ENCODE measurements around the gene ALDH5A1.

The ALDH5A1 gene

DNA sequence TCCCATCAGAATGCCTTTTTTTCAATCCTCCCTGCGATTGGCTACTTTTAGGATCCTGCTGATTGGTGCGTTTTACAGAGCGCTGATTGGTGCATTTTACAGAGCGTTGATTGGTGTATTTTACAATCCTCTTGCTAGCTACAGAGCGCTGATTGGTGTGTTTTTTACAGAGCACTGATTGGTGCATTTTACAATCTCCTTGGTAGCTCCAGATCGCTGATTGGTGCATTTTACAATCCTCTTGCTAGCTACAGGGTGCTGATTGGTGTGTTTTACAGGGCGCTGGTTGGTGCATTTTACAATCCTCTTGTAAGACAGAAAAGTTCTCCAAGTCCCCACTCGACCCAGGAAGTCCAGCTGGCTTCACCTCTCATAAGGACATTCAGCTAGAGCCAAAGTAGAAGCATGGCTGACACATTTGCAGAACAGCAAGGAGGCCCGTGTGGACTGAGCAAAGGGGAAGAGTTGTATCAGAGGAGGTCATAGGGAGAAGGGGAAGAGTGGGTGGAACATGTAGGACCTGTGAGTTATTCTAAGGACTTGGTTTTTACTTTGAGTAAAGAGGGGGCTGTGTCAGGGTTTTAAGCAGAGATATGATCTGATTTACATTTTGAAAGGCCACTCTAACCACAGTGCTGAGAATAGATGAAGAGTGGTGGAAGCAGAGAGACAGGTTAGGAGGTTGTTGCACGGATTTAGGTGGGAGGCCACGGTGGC is 2.6 kb downstream of the ALDH5A1 start:
- Histone ChIP-seq H3K9me3 (ENCODE audit: insufficient read depth, low read length) (no peaks in the 10 kb centered on the region), H3K9ac (ENCODE audit: insufficient read length, low read depth) (no peak overlapping the region), H3K27me3 (ENCODE audit: insufficient read depth, insufficient read length) (peaks cover 22% of the 10 kb centered on the region), H3K4me3 (ENCODE audit: insufficient read length, low read depth) (no peak overlapping the region), H3K4me1 (ENCODE audit: insufficient read depth, insufficient read length) (no peaks in the 10 kb centered on the region), H3K36me3 (ENCODE audit: insufficient read depth, insufficient read length, low read length) (no peaks in the 10 kb centered on the region)
- TF ChIP-seq YY1 (IDR thresholded peaks at IDR 0.05; ENCODE audit: insufficient read depth, insufficient read length) (no peak), SUZ12 (IDR thresholded peaks at IDR 0.05; ENCODE audit: extremely low read depth, insufficient read depth, insufficient read length) (no peak), ZNF274 (IDR thresholded peaks at IDR 0.05; ENCODE audit: low read depth, low read length) (no peak)
- DNase-seq (ENCODE audit: low read depth, low spot score), result no peak

DNA sequence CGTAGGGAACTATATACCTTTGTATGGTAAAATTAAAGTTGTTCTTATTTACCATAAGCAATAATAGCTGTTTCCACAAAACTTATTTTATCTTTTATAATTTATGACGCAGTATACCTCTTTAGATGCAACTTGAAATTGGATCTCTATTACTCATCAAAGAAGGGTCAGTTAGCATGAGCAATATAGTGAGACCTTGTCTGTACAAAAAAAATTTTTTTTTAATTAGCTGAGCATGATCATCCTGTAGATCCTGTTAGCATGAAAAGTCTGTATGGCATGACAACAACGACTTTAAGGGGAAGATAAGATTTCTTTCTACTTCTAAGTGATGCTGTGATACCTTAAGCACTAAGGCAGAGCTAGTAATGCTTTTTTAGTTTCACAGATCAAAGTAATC is 5.9 kb downstream of the ALDH5A1 start:
- Histone ChIP-seq H3K36me3 (ENCODE audit: insufficient read depth, insufficient read length, low read length) (no peaks in the 10 kb centered on the region), H3K4me3 (ENCODE audit: insufficient read length, low read depth) (no peak overlapping the region), H3K27me3 (ENCODE audit: insufficient read depth, insufficient read length) (peaks cover 10% of the 10 kb centered on the region), H3K4me1 (ENCODE audit: insufficient read depth, insufficient read length) (no peaks in the 10 kb centered on the region), H3K9ac (ENCODE audit: insufficient read length, low read depth) (no peak overlapping the region), H3K9me3 (ENCODE audit: insufficient read depth, low read length) (no peaks in the 10 kb centered on the region)
- no peak for TF ChIP-seq ZNF274 (IDR thresholded peaks at IDR 0.05; ENCODE audit: low read depth, low read length)
- no peak for TF ChIP-seq YY1 (IDR thresholded peaks at IDR 0.05; ENCODE audit: insufficient read depth, insufficient read length)
- TF ChIP-seq SUZ12 (IDR thresholded peaks at IDR 0.05; ENCODE audit: extremely low read depth, insufficient read depth, insufficient read length), result no peak
- no peak for DNase-seq (ENCODE audit: low read depth, low spot score)

DNA sequence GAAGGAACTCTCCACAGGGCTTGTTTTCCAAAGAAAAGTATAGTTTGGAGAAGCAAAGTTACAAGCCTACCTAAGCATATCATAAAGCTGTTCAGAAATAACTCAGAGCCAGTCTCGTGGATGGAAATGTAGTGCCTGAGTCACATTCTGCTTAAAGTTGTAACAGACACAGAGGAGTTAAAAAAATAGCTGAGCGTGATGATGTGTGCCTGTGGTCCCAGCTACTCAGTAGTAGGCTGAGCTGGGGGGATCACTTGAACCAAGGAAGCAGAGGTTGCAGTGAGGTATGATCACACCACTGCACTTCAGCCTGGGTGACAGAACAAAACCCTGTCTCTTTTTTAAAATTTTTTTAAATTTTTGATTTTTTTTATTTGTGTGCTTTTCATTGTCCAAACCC is 6.6 kb downstream of the ALDH5A1 start:
- Histone ChIP-seq H3K4me1 (ENCODE audit: insufficient read depth, insufficient read length) (no peaks in the 10 kb centered on the region), H3K36me3 (ENCODE audit: insufficient read depth, insufficient read length, low read length) (no peaks in the 10 kb centered on the region), H3K9ac (ENCODE audit: insufficient read length, low read depth) (no peak overlapping the region), H3K4me3 (ENCODE audit: insufficient read length, low read depth) (no peak overlapping the region), H3K27me3 (ENCODE audit: insufficient read depth, insufficient read length) (peaks cover 5% of the 10 kb centered on the region), H3K9me3 (ENCODE audit: insufficient read depth, low read length) (no peaks in the 10 kb centered on the region)
- TF ChIP-seq SUZ12 (IDR thresholded peaks at IDR 0.05; ENCODE audit: extremely low read depth, insufficient read depth, insufficient read length) (no peak), ZNF274 (IDR thresholded peaks at IDR 0.05; ENCODE audit: low read depth, low read length) (no peak), YY1 (IDR thresholded peaks at IDR 0.05; ENCODE audit: insufficient read depth, insufficient read length) (no peak)
- DNase-seq (ENCODE audit: low read depth, low spot score), result no peak

DNA sequence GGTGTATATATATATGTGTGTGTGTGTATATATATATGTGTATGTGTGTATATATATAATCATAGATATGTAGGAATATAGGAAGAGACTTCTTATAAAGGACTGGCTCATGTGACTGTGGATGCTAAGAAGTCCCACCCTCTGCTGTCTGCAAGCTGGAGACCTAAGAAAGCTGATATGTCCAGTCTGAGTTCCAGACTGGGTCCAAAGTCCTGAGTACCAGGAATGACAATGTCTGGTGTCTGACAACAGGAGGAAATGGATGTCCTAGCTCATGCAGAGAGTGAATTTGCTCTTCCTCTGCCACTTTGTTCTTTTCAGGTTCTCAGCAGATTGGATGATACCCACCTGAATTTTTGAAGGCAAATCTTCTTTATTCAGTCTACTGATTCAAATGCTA is 7.1 kb downstream of the ALDH5A1 start:
- TF ChIP-seq SUZ12 (IDR thresholded peaks at IDR 0.05; ENCODE audit: extremely low read depth, insufficient read depth, insufficient read length), result no peak
- no peak for TF ChIP-seq ZNF274 (IDR thresholded peaks at IDR 0.05; ENCODE audit: low read depth, low read length)
- no peak for TF ChIP-seq YY1 (IDR thresholded peaks at IDR 0.05; ENCODE audit: insufficient read depth, insufficient read length)
- DNase-seq (ENCODE audit: low read depth, low spot score), result no peak
- no peak overlapping the region for H3K4me3 ChIP-seq (ENCODE audit: insufficient read length, low read depth)
- H3K36me3 ChIP-seq (ENCODE audit: insufficient read depth, insufficient read length, low read length), result no peaks in the 10 kb centered on the region
- H3K27me3 ChIP-seq (ENCODE audit: insufficient read depth, insufficient read length), result peaks cover under 1% of the 10 kb centered on the region
- H3K4me1 ChIP-seq (ENCODE audit: insufficient read depth, insufficient read length), result no peaks in the 10 kb centered on the region
- no peak overlapping the region for H3K9ac ChIP-seq (ENCODE audit: insufficient read length, low read depth)
- peaks cover 4% of the 10 kb centered on the region; the same call in 1 of the 2 replicates for H3K9me3 ChIP-seq (ENCODE audit: insufficient read depth, low read length)

DNA sequence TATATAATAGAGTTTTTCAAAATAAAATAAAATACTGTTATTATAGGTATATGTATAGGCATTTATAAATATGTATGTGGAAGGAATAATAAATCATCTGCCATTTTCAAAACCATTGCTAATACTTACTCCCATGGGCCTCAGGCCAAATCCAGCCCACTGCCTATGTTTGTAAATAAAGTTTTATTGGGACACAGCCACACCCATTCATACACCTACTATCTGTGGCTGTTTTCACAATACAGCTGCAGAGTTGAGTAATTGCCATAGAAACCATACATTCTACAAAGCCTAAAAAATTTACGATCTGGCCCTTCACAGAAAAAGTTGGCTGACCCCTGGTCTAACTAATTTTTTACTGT is 9.5 kb downstream of the ALDH5A1 start:
- Histone ChIP-seq H3K4me3 (ENCODE audit: insufficient read length, low read depth) (no peak overlapping the region), H3K9ac (ENCODE audit: insufficient read length, low read depth) (no peak overlapping the region), H3K9me3 (ENCODE audit: insufficient read depth, low read length) (peaks cover 13% of the 10 kb centered on the region; the same call in 1 of the 2 replicates), H3K36me3 (ENCODE audit: insufficient read depth, insufficient read length, low read length) (no peaks in the 10 kb centered on the region), H3K27me3 (ENCODE audit: insufficient read depth, insufficient read length) (no peaks in the 10 kb centered on the region), H3K4me1 (ENCODE audit: insufficient read depth, insufficient read length) (no peaks in the 10 kb centered on the region)
- DNase-seq (ENCODE audit: low read depth, low spot score), result no peak
- TF ChIP-seq ZNF274 (IDR thresholded peaks at IDR 0.05; ENCODE audit: low read depth, low read length), result no peak
- no peak for TF ChIP-seq YY1 (IDR thresholded peaks at IDR 0.05; ENCODE audit: insufficient read depth, insufficient read length)
- TF ChIP-seq SUZ12 (IDR thresholded peaks at IDR 0.05; ENCODE audit: extremely low read depth, insufficient read depth, insufficient read length), result no peak

DNA sequence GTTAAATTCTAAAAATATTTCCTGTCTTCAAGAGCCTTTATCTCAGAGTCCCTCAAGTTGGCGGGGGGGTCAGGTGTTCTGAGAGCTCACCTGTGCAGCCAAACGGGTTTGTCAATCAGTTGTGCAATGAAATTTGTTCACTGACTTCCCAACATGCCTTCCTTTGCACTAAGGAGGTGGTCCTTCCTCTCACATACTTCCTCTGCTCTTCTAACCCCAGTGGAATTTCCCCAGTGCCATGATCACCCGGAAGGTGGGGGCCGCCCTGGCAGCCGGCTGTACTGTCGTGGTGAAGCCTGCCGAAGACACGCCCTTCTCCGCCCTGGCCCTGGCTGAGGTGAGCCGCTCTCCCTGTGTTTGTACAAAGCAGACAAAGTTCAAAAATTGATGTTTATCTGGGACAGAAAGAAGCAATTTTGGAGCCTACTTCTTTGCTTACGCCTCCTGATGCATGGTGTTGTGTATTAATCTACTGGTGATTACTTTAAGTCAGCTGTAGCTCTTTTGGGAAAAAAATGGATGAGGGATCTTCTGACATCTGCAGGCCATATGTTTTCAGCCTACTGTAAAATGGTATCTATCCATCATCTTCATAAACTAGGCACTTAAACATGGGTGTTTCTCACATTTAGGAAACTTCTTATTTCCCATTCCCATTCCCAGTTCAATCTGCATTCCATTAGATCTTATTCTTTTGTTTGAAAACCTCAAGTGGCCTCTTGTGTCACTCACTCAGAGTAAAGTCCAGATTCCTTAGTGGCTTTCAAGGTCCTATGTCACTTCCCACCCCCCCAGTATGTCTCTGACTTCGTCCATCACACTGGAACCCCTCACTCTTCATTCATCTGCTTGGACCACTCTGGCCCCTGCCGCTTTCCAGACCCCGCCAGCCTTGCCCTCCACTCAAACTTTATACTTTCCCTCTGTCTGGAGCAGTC is 10.1 kb downstream of the ALDH5A1 start:
- Histone ChIP-seq H3K9me3 (ENCODE audit: insufficient read depth, low read length) (peaks cover 13% of the 10 kb centered on the region; the same call in 1 of the 2 replicates), H3K36me3 (ENCODE audit: insufficient read depth, insufficient read length, low read length) (no peaks in the 10 kb centered on the region), H3K4me1 (ENCODE audit: insufficient read depth, insufficient read length) (no peaks in the 10 kb centered on the region), H3K27me3 (ENCODE audit: insufficient read depth, insufficient read length) (no peaks in the 10 kb centered on the region), H3K4me3 (ENCODE audit: insufficient read length, low read depth) (no peak overlapping the region), H3K9ac (ENCODE audit: insufficient read length, low read depth) (no peak overlapping the region)
- DNase-seq (ENCODE audit: low read depth, low spot score), result no peak
- TF ChIP-seq ZNF274 (IDR thresholded peaks at IDR 0.05; ENCODE audit: low read depth, low read length) (no peak), YY1 (IDR thresholded peaks at IDR 0.05; ENCODE audit: insufficient read depth, insufficient read length) (no peak), SUZ12 (IDR thresholded peaks at IDR 0.05; ENCODE audit: extremely low read depth, insufficient read depth, insufficient read length) (no peak)

All from NT2/D1 (cell line).